GM19452 (cell line): ENCODE measurements around the gene NELFB.

Source experiments
- ATAC-seq: cut with Tn5 transposase; IDR thresholded peaks from one replicate; pipeline ENCODE4 v1.9.1; 2021; ENCODE audit not compliant: unreplicated experiment

Gene NELFB

DNA sequence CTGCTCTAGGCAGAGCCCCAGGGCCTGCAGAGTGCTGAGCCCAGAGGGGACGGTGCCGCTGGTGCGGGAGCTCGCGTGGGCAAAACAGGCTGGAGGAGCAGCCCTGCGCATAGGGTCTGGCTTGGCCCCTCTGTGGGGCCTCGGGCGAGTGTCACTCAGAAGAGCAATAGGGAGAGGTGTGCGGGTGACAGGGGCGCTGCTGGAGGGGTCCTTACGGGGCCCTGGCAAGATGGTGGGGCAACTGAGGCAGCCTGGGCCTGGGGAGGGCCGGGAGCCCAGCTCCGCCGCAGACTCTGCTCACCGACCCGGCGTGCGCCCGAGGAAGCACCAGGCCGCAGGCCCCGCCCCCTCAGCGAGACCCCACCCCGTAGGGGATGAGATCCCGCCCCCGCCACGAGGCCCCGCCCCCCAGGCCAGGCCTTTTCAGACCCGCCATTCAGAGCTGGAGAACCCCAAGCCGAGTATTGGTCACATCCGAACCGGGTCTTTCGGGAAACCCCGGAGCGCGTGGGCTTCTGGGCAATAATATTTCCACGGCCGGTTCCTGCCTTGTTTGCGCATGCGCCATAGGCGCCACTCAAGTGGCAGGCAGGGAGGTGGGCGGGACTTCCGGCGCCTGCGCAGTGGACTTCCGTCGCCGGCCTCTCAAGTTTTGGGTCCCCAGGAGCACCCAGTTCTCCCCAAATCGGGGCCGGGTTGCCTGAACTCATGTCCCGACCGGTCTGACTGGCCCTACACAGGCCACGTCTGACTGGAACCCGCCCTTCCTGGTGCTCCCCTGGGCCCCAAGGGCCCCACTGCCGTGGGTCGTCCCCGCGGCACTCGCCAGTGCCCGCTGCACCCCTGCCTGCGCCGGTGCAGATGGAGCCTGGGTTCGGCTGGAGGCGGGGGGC, 31.8 kb upstream of the NELFB start:
- peak; percentile 62 for ATAC-seq

DNA sequence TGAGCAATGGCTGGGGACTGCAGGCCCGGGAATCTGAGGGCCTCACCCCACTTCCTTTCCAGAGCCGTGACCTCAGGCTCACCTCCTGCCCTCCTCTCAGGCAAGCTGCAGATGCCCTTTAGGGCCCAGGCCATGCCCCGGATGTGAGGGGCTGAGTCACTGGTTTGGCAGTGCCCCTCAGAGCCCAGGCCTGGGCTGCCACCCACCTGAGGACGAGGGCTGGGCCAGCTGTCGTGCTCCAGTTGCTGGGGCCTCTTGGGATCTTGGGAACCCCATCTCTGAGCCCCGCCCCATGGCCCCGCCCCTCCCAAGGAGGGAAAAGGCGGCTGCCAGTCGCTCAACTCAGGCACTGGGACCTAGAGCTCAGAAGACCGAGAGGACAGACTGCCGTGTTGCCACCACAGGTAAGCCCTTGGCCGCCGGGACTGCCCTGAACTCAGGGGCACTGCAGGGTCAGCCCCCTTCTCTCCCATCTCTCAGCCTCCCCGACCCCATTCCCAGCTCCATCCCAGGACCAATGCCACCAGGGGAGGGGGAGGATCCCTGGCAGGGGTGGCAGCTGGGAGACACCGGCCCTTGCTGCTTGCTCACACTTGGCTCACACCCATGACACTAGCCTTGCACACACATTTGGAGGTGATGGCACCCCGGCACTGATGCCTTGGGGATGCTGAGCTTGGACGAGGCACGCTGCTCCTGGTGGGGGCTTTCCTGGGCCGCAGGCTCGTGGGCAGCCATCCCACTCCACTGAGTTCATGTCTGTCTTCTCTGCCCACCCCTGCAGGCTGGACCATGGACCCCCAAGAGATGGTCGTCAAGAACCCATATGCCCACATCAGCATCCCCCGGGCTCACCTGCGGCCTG, 30.1 kb upstream of the NELFB start, which contains the start of gene CYSRT1:
Gene CYSRT1 (plus strand): TSS at position 345 of the 865 bp plus-strand sequence. CDS start 448 bp downstream, at position 793.
- ATAC-seq = no peak

DNA sequence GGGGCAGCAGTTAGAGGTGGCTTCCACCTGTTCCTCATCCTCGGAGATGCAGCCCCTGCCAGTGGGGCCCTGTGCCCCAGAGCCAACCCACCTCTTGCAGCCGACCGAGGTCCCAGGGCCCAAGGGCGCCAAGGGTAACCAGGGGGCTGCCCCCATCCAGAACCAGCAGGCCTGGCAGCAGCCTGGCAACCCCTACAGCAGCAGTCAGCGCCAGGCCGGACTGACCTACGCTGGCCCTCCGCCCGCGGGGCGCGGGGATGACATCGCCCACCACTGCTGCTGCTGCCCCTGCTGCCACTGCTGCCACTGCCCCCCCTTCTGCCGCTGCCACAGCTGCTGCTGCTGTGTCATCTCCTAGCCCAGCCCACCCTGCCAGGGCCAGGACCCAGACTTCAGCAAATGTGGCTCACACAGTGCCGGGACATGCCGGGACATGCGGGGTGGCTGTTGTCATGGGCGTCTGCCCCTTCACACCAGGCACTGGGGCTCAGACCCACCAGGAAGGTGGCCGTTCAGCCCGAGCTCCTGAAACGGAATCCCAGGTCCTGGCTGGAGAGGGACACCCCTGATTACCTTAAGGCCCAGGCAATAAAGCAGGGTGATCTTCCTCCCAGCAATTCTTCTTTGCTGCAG, 29.3 kb upstream of the NELFB start:
- ATAC-seq = no peak

DNA sequence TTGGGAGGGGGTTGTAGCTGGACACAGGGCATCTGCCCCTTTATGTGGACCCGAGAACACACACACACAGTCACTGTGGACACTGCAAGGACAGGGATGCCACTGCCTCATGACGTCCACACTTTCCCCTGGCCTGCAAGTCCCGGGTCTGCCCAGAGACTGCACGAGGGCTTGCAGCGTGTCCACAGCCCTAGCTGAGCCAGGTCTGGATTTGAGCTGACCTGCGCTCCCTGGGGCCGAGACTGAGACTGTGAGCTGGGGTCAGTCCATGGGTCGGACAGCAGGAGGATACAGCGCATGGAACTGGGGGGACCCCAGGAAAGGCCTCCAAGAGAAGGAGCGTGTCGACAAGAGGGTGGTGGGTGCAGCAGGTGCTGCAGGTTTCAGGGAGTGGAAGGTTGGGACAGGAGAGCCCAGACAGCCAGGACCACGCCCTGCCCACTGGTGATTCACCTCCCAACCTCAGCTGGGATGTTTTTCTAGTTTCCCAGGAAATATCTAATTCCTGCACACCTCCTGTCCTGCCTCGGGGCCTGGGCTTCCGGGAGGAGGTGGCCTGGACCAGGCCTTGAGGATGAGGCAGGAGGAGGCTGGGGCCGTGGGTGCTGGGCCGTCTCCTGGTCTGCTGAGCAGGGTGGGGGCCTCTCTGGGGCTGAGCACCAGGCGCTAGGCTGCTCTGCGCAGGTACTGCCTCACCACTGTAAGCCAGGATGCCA, 28.6 kb upstream of the NELFB start:
- ATAC-seq = no peak

DNA sequence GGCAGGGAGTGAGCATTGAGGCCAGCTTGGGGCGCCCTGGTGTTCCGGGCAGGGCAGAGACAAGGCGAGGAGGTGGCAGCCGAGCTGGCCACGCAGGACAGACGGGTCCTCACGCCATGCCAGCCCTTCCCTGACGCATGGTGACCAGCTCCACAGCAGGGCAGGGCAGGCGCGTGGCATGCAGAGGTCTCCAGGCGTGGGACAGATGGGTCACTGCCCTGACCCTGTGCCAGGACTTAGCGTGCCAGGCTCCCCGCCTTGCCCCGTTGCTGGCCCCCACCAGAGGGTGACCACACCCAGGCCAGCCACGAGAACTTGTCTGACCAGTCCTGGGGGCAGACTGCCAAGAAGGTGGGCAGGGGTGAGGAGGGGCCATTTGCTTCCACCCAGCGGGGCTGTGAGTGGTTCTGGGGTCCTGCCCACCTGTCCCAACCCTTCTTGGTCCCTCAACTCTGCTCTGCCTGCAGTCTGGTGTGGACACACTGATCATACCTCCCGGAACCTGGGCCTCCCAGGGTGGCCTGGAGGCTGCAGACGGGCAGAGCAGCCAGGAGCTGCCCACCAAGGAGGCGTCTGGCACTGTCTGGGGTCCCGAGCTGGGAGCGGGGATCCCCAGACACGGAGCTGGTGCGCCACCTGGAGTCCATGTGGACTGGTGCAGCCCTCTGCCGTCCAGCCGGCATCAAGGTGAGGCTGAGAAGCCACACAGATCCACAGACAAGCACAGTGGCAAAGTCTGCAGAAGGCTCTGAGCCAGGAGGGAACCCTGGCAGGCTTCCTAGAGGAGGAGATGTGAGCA, 27.9 kb upstream of the NELFB start, which contains the start of gene RNF224:
Gene RNF224 (plus strand): TSS at position 449 of the 799 bp plus-strand sequence. CDS start 834 bp downstream, outside the sequence.
- ATAC-seq = no peak

DNA sequence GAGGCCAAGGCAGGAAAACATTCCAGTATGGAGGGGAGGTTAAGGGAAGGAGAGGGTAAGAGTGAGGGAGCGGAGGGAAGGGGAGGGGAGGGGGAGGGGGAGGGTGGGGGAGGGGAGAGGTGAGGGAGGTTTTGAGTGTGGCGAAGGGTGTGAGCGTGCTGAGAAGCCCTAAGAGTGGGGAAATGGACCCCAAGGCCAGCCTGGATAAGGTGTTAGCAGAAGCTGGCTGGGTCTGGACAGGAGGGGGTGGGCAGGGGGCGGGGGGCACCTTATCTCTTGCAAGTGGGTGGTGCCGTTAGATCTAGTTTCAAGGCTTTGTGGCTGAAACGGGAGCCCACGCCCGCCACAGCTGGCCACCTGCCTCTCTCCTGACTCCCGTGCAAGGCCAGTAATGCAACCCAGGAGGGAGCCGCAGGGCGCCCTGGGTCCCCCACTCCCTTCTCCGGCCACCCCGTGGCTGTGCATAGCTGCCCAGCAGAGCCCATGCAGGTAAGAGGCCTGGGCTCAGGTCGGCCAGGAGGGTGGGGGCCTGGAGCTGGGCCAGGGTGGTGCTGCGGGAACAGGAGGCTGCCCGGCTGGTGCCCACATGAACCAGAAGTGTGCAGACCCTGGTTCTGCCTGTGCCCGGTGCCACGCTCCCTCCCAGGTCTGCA, 27.1 kb upstream of the NELFB start:
- ATAC-seq = no peak

DNA sequence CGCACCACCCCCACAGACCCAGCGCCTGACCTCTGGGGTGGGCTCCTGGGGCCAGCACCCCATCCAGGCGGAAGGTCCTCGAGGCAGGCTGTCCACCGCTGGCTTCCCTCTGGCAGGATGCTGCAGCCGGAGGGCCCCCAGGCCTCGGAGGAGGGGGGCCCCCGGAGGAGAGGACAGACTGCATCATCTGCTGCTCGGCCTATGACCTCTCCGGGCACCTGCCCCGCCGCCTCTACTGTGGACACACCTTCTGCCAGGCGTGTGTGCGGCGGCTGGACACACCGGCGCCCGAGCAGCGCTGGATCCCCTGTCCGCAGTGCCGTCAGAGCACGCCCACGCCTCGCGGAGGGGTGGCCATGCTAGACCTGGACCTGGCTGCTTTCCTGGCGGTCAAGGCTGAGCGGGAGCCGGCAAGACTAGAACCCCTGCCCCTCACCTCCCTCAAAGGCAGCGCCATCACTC, 26.6 kb upstream of the NELFB start:
- ATAC-seq = no peak

DNA sequence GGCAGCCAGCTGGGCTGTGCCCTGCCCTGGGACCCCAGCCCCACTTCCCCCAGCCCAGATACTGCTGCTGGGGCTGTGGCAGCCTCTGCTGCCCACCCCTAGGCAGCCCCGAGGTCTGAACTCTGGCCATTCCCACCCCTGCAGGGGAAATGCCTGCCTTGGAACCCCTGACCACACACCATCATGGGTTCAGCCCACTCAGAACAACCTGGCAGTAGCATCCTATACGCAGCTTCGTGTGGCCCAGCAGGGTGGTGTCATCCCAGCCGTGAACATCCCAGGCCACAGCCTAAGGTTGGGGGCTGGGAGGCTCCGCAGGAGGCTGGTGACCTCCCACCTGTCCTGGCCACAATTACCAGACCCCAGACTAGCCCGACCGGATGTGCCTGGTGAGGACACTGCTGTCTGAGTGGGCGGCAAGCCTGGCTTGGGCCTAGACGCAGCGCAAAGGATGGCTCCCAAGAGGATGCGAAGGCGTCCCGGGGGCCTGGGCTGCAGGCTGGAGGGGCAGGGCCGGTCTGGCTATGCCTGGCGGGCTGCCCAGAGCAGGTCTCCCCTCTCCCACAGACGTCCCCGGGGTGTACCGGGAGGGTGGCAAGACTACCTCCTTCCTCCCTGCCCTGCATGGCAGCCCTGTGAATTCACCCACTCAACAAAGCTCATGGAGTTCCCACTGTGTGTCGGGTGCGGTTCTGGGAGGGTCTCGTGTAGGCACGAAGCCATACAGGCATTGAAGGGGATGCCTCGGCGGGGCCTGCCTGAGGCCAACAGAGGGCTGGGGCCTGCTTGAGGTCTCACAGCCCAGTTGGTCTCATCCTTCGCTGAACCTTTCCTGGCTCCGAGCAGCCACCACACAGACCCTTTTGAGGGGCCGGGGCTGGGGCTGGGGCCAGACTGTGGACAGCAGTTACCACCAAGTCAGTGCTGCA, 25.9 kb upstream of the NELFB start:
- ATAC-seq = no peak

DNA sequence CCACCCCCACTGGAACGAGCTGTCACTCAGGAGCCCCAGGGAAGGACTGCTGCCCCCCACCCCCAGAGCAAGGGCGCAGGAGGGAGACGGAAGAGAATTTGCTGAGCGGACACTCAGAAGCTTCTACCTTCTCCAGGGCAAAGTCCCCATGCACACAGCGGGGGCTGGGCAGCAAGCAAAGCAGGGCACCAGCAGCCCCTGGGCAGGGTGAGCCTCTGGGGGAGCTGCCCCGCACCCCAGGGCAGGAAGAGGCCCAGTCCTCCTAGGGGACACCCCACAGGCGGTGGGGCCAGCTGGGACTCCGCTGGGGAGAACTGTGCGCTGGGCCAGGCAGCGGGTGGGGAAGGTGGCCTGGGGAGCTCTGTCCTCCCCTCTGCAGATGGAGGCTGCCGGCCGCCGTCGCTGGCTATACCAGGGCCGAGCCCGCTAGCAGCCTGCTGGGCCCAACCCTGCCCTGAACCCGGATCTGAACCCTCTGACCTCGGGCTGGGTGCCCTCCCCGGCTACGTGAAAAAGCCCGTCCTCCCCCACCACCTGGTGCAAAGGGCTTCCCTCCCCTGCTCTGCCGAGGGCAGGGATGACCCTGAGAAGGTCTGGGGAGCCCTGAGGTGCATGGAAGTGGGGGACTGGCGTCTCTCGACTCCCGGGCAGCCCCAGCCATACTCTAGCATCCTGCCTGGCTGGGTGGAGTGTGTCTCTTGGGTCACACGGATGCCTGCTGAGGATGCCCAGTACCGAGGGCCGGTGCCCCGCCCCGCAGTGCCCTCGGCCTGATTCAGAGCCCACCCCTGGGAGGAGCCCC, 25.0 kb upstream of the NELFB start:
- ATAC-seq = no peak

DNA sequence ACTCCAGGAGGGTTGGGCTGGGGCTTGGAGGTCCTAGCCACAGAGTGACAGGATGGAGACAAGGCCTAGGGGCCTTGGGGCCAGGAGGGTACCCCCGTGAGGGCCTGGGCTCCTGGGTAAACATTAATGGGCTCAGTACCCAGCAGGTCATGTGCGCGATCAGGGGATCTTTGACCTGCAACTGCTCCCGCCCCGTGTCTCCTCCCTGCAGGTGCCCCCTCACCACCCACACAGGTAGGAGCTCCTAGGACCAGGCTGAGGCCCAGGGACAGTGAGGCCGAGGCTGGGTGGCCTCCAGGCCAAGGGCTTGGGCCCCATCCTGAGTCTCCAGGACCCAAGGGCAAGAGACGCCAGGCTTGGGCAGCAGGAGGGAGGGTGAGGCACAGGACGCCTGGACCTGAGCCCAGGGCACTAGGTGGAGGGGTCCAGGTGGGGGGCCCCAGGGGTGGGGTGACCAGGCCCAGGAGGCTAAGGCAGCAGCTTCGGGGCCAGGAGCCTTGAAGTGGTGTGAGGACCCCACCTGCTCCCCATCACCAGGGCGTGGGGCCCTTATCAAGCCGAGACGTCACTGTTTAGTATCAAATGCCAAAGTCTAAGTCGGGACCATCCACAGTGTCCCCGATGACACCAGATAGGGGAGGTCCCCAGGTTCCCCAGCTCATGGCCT, 24.3 kb upstream of the NELFB start, which contains the start of gene SLC34A3:
Gene SLC34A3 (plus strand): TSS at position 197 of the 667 bp plus-strand sequence. CDS start 802 bp downstream, outside the sequence.
- ATAC-seq = no peak

DNA sequence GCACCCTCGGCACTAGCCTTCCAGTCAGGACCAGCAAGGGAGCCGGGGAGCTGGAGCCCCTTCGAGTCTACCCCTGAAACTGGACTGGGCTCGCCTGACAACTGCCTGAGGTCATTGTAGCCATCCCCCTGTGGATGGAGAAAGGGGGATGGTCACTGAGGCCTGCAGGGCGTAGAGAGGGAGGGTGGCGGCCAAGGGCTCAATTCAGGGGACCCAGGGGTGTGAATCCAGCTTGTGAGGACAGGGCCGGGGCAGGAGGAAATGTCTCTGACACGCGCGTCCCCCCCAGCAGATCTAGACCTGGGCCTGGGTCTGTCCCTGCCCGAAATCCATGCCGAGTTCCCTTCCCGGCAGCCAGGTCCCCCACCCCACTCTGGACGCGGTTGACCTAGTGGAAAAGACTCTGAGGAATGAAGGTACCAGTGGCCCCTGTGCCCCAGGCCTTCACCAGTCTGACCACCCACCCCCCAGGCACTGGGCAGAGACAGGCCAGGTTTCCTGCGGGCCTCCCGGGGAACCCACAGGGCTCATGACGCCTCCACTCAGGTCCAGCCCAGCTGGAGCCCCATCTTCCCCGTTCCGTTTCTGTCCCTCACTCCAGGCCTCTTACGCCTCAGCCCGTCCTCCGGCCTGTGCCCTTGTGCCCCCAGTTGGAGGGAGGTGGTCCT, 23.6 kb upstream of the NELFB start:
- no peak for ATAC-seq

DNA sequence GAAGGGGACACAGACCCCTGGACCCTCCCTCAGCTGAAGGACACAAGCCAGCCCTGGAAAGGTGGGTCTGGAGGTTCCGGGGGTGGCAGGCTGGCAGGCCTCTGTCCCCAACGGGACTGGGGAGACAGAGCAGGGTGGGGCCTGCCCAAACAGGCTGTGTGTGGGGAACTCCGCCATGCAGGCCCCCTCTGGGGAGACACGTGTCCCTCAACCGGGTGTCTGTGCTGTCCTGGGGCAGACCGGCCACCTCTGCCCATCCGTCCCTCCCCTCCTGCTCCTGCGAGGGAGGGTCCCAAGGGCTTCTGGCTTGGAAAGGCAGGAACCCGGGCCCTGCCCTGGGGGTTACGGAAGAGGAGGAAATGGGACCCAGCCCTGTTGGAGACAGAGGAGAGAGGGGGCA, 23.0 kb upstream of the NELFB start:
- ATAC-seq = no peak

DNA sequence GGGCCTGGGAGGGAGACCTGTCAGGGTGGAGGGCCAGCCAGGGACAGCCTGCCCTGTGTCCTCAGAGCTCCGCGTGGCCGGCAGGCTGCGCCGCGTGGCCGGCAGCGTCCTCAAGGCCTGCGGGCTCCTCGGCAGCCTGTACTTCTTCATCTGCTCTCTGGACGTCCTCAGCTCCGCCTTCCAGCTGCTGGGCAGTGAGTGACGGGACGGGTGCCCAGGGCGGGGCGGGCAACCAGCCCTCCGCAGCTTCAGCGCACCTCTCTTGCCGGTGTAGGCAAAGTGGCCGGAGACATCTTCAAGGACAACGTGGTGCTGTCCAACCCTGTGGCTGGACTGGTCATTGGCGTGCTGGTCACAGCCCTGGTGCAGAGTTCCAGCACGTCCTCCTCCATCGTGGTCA, 22.6 kb upstream of the NELFB start:
- no peak for ATAC-seq

DNA sequence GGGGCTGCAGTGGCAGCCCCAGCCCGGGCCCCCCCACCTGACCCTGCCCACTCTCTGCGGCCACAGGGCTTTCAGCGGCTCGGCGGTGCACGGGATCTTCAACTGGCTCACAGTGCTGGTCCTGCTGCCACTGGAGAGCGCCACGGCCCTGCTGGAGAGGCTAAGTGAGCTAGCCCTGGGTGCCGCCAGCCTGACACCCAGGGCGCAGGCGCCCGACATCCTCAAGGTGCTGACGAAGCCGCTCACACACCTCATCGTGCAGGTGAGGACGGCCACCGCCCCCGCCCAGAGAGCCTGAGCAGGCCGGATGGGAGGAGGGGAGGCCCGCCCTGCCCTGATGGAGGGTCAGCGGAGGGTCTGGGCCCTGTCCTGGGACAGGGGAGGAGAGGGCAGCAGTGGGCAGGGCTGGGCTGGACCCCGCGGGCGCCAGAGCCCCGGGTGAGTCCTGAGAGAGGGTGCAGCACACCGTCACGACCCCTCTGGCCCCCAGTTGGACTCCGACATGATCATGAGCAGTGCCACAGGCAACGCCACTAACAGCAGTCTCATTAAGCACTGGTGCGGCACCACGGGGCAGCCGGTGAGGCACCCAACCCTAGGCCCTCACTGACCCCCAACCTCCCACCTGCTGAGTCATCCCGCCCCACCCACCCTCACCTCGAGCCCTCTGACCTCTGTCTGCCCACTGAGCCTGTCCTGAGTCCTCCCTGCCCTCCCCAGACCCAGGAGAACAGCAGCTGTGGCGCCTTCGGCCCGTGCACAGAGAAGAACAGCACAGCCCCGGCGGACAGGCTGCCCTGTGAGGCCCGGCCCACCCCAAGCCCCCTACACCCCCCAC, 21.8 kb upstream of the NELFB start:
- no peak for ATAC-seq

DNA sequence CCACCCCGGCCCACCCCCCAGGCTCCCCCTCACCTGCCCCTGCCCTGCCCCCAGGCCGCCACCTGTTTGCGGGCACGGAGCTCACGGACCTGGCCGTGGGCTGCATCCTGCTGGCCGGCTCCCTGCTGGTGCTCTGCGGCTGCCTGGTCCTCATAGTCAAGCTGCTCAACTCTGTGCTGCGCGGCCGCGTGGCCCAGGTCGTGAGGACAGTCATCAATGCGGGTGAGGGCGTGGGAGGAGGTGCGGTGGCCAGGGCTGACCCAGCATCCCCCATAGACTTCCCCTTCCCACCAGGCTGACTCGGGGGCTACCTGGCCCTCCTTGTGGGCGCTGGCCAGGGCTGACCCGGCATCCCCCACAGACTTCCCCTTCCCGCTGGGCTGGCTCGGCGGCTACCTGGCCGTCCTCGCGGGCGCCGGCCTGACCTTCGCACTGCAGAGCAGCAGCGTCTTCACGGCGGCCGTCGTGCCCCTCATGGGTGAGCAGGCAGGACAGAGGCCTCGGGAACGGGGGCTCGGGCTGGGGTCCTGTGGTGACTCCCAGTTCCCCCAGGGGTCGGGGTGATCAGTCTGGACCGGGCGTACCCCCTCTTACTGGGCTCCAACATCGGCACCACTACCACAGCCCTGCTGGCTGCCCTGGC, 21.0 kb upstream of the NELFB start:
- no peak for ATAC-seq
